GM12874 (cell line): ENCODE data around the gene CHADL.

Source experiments
- CTCF ChIP-seq: IDR thresholded peaks from 2 replicates; pipeline ENCODE4 v1.5.1; 2011; ENCODE audit warnings: low read depth, mild to moderate bottlenecking, control low read depth, low read length, moderate library complexity; ENCODE audit not compliant: insufficient read depth

Gene CHADL

DNA sequence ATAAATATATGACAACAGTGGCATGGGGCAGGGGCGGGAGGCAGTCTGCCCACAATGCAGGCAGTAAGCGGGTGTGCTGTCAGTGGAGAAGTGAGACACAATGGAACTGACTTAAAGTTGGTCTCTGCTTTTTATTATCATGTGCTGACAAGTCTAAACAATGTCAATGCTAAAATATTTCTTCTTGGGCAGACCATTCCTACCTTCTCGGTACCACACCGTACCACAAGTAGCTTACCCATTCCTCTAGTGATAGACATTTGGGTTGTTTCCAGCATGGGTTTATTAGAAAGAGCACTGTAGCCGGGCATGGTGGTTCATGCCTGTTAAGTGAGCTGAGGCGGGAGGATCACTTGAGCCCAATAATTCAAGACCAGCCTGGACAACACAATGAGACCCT, 2.6 kb upstream of the CHADL start:
- no peak for TF ChIP-seq CTCF

- no peak for TF ChIP-seq CTCF
Measured at GRCh38 chr22:41242396-41243117, 1.8 kb upstream of the CHADL start.

GRCh38 chr22:41241133-41241676, 474 bp upstream of the CHADL start:
- TF ChIP-seq CTCF = no peak

GRCh38 chr22:41239443-41240128, 1.1 kb downstream of the CHADL start:
- TF ChIP-seq CTCF = no peak

DNA sequence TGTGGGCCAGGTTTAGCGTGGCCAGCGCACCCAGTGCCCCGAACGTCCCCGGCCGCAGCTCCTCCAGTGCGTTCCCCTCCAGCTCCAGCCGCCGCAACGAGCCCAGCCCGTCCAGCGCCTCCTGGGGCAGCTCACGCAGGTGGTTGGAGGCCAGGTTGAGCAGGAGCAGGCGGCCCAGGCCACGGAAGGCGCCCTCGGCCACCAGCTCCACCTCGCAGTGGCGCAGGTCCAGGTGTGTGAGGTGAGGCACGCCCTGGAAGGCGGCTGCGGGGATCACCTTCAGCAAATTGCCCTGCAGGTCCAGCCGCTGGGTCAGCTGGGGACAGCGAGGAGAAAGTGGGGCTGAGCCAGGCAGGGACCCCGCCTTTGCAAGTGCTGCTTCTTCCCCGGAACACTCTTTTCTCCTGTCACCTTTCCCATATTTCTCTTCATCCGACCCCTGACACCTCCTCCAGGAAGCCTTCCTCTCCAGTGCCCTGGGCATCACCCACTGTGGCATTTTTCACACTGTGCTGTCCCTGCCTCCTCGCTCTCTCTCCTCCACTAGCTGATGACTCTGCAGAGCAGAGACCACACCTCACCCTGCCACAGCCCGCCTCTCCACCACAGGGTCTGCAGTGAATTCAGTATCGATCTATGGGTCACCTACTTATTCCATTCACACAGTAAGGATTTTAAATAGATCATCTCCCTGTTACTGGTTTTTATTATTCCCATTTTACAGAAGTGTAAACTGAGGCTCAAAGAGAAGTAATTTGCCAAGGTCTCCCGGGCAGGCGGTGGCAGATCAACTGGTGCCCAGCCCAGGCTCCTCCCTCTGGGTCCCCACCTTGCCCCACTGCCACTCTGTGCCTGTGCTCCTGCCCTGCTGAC, 1.9 kb downstream of the CHADL start:
- no peak for TF ChIP-seq CTCF

DNA sequence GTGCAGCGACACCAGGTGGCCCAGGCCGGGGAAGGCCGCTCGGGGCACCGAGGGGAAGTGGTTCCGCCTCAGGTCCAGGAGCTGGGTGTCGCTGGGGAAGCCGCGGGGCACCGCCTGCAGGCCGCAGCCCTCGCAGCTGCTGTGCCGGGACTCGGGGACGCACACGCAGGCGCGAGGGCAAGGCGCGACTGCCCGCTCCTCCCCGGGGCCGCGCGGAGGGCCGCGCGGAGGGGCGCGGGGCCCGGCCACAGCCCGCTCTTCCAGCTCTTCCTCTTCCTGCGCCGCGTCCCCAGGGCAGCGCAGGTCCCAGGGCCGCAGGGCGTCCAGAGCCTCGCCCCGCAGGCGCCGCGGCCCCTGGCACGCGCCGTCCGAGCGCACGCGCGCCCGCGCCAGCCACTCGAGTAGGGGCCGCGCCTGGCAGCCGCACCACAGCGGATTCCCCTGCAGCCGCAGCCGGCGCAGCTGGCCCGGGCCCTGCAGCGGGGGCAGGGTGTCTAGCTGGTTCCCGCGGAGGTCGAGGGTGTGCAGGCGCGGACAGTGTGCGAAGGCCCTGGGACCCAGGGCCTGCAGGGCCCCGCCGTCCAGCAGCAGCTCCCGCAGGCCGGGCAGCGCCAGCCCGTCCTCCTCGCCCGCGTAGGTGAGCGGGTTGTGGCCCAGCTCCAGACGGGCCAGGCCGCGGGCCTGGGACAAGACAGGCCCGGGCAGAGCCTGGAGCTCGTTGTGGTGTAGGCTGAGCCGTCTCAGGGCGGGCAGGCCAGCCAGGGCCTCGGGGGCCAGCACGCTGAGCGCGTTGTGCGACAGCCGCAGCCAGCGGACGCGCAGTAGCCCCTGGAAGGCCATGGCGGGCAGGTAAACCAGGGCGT, 2.8 kb downstream of the CHADL start:
- peak; percentile 91 for TF ChIP-seq CTCF
